ENCODE data around the gene NDUFC2. TPM values are rescaled to one million over a fixed set of nuclear protein-coding genes. Genes with fewer than 3 reads are reported as not detected.
"Not testable (repeated sequence)": the region's sequence is repeated elsewhere in the genome, so short reads cannot be mapped to it uniquely, and the experiment has no call there.

Gene NDUFC2
- total and polyA plus RNA-seq, 2 of the 13 experiments (the other 11 are each of a cell fraction or from before 2014, with no cell fraction given): 256 to 363 TPM

- FAIRE-seq (no peak), ATAC-seq (no peak), DNase-seq (ENCODE audit: low spot score) (peak; percentile 34)
- ChIA-PET POLR2A (interaction anchor here (0.8 to 2.2 kb wide), 5 partner anchors 8 to 70 kb away, joined by 4 to 11 read pairs (median 8); partner anchors contain the start of gene ALG8), CTCF (ENCODE audit: low intra/inter-chr PET ratio, low total read pairs) (no interaction called here)
- Histone ChIP-seq H3K9me3 (ENCODE audit: low read length) (no peaks in the 10 kb centered on the region), H3K4me3 (replicated peaks in 1 of 3; ENCODE audit: insufficient read depth in 1 of 3, low read depth in 2 of 3, low read length in 3 of 3) (no peak overlapping the region), H4K20me1 (ENCODE audit: insufficient read depth, low read length) (no peaks in the 10 kb centered on the region), H3K27ac (ENCODE audit: extremely low read length, insufficient read depth, low read length) (peak overlapping the region; percentile 73), H3K27me3 (ENCODE audit: control insufficient read depth in 1 of 2, insufficient read depth in 2 of 2, low read length in 2 of 2) (no peaks in the 10 kb centered on the region), H3K4me2 (ENCODE audit: low read depth, low read length) (no peak overlapping the region), H3K4me1 (ENCODE audit: insufficient read depth, low read length) (peaks cover 68% of the 10 kb centered on the region), H3K79me2 (ENCODE audit: insufficient read depth, low read length) (no peaks in the 10 kb centered on the region), H3K36me3 (replicated peaks in 1 of 2; ENCODE audit: control insufficient read depth in 1 of 2, insufficient read depth in 2 of 2, low read length in 2 of 2) (no peaks in the 10 kb centered on the region), H2AFZ (ENCODE audit: low read length) (no peak overlapping the region), H3K9ac (ENCODE audit: insufficient read depth, low read depth, low read length) (no peak overlapping the region)
- intact Hi-C loops (cut with micrococcal nuclease; ENCODE audit: unreplicated experiment): no loop called here
- WGBS (ENCODE audit: low lambda C conversion rate): 65% methylated on average over 3 of the region's 3 CpGs
- no TSS peak for BruUV-seq (replicated peaks)
- in situ Hi-C loops (cut with HindIII; ENCODE audit: extremely low pct_ligation_motif_present, low pct_unique_long_range_greater_than_20kb): no loop called here
- TF ChIP-seq ZSCAN31 (CRISPR knock-in tag; IDR thresholded peaks at IDR 0.05; ENCODE audit: low read depth): no peak
- no peak for TF ChIP-seq JDP2 (CRISPR knock-in tag; IDR thresholded peaks at IDR 0.05; ENCODE audit: borderline replicate concordance)
- TF ChIP-seq LCORL (IDR thresholded peaks at IDR 0.05): peak; percentile 62; the same call in 1 of the 2 replicates
- no peak for TF ChIP-seq LCORL (CRISPR knock-in tag; IDR thresholded peaks at IDR 0.05)
- TF ChIP-seq ZNF17 (CRISPR knock-in tag; IDR thresholded peaks at IDR 0.05): no peak
- no peak for TF ChIP-seq ZSCAN30 (CRISPR knock-in tag; IDR thresholded peaks at IDR 0.05)
These were observed 6.3 kb upstream of the NDUFC2 start for GRCh38 chr11:78085972-78086371.

DNA sequence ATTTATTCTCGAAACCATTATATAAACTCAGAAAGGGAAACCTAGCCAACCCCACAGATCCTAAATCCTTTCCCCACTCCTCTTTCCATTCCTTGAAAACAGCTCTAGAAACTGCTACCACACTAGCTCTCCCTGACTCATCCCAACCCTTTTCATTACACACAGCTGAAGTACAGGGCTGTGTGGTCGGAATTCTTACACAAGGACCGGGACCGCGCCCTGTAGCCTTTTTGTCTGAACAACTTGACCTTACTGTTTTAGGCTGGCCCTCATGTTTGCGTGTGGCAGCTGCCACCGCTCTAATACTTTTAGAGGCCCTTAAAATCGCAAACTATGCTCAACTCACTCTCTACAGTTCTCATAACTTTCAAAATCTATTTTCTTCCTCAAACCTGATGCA lies 4.8 kb upstream of the NDUFC2 start:
- BruUV-seq (replicated peaks); H3K9ac ChIP-seq (ENCODE audit: insufficient read depth, low read depth, low read length); ATAC-seq; CTCF ChIA-PET (ENCODE audit: low intra/inter-chr PET ratio, low total read pairs); in situ Hi-C loops (cut with HindIII; ENCODE audit: extremely low pct_ligation_motif_present, low pct_unique_long_range_greater_than_20kb); H3K79me2 ChIP-seq (ENCODE audit: insufficient read depth, low read length); DNase-seq (ENCODE audit: low spot score); H3K4me3 ChIP-seq (replicated peaks in 1 of 3; ENCODE audit: insufficient read depth in 1 of 3, low read depth in 2 of 3, low read length in 3 of 3); H2AFZ ChIP-seq (ENCODE audit: low read length); H3K36me3 ChIP-seq (replicated peaks in 1 of 2; ENCODE audit: control insufficient read depth in 1 of 2, insufficient read depth in 2 of 2, low read length in 2 of 2); H4K20me1 ChIP-seq (ENCODE audit: insufficient read depth, low read length); POLR2A ChIA-PET; H3K4me2 ChIP-seq (ENCODE audit: low read depth, low read length); intact Hi-C loops (cut with micrococcal nuclease; ENCODE audit: unreplicated experiment); H3K9me3 ChIP-seq (ENCODE audit: low read length); H3K27me3 ChIP-seq (ENCODE audit: control insufficient read depth in 1 of 2, insufficient read depth in 2 of 2, low read length in 2 of 2); FAIRE-seq: not testable (repeated sequence)
- peaks cover 66% of the 10 kb centered on the region for H3K4me1 ChIP-seq (ENCODE audit: insufficient read depth, low read length)
- TF ChIP-seq FOSL2 (CRISPR knock-in tag; IDR thresholded peaks at IDR 0.05) (0 out of 2 replicates have a peak, but pooled peaks have one; percentile 6), SAP130 (CRISPR knock-in tag; IDR thresholded peaks at IDR 0.05; ENCODE audit: low read depth) (peak; percentile 23; the same call in 1 of the 2 replicates)
- 90% methylated on average over 8 of the region's 8 CpGs for WGBS (ENCODE audit: low lambda C conversion rate)
- peak overlapping the region; percentile 73 for H3K27ac ChIP-seq (ENCODE audit: extremely low read length, insufficient read depth, low read length)
